Measurements from ENCODE around the gene NPM3.
A peak's percentile ranks its signal among the peaks of the same experiment; 100 is the strongest.

The NPM3 gene

DNA sequence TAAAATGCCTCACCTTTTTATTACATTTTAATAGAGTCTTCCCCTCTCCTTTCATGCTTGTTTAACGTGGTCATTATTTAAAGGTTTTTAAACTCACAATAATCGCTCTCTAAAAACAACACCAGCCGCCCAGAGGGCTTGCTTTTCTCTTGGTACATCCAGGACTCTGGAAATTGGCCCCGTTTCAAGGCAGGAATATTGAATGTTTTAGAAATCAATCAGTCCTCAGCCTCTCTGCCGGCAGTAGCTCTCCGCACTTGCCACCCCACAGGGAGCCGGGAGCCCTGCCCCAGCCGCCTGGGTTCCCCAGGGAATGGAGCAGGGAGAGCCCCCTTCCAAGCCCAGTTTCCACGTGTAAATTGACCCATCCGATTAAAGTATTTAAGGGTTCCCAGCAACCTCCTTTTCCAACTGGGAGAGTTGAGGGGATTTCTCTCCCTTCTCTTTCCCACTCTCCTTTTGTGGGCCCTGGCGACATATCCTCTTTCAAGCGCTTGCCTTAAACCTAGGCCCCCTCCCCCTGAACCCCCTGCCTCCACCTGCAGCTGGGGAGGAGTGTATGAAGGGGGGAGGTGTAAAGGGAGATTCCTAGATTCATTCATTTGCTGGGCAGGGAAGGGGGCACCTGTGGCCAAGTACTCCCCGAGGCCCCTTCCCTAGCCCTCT, 9.2 kb downstream of the NPM3 start:
- DNase-seq, result peak; percentile 15

DNA sequence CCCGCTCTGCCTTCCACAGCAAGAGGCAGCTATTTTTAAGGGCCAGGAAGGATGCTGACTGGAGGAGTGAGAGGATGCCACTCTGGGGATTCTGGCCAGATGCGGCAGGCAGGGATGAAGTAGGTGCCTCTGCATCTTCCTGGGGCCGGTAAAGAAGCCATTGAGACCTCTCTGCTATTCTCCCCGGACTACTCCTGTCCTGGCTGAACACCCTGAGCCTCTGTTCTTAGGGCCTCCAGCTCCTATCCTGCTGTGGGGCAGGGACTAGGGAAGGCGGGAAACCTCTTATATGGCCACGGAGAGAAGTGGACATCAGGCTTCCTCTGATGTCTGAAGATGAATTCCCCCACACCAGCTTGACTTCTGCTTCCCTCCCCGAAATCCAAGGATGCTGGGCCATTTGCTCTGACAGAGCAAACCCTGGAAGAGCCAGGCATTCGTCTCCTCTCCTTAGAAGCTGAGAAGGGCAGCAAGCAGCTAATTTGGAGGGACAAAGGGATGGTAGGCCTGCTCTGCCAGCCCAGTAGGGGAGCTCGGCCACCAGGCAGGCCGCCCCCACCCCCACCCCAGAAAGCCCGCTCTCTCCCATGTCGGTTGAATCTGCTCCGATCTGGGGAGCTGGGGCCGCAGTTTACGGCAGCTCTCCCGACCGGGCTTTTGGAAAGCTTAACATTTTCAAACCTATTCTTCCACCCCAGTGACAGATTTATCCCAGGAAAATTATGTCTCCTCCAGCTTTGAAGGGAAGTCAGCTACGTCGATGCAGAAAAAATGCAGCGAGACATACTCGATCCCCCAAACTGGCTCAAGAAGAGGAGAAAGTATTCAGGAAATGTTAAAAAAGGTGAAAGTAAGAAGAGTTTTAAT, 10.1 kb downstream of the NPM3 start:
- no peak for DNase-seq

DNA sequence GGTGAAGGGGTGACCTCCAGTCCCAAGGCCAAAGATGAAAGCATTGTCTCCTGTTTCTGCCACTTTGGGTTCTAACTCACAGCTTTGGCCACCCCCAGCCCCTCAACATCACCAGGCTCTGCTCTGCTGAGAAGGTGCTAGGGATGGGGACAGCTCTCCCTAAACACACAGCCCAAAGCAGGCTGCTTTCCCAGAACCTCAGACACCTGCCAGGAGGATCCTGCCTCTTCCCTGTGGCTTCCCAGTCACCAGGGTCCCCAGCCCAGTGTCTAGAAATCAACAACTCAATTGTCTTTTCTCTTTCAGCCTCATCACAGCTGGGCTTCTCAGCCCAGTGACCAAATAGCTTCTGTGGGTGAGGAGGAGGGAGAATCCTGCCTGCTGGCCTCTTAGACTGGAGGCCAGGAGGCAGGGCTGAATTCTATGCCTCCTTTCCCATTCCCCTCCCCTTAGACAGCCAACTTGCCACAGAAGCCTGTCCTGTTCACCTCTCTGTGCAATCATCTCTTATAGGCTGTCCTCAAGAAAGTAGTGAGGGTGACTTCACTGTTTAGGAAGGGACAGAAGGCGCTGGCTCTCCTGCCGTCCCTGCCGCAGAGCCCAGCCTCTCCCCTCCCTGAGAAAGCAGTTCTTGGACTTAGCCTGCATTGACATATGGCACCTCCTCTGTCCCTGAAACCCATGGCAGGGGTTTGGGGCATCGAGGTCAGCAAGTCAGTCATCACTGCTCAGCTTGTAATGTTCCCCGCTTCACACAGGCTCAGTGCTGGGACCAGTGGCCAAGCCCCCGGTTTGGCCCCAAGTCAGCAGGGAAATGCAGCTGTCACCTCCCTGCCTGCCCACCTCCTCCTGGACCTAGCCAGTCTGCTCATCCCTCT, 11.0 kb downstream of the NPM3 start:
- no peak for DNase-seq

DNA sequence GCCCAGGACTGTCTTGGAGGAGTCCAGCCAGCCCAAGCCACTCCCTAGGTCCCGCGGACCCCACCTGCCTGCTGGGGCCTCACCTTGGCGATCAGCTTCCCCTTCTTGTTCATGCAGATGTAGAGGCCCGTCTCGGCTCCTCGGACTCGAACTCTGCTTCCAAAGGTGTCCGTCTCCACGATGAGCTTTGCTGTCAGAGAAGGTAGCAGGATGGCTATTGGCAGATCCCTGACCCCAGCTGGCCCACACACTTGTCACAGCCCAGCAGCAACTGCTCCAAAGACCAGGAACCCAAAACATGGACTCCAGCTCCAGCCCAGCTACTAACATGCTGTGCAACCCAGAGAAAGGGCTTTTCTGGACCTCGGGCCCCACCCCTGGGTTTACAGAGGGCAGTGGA, 11.9 kb downstream of the NPM3 start:
- DNase-seq, result no peak

DNA sequence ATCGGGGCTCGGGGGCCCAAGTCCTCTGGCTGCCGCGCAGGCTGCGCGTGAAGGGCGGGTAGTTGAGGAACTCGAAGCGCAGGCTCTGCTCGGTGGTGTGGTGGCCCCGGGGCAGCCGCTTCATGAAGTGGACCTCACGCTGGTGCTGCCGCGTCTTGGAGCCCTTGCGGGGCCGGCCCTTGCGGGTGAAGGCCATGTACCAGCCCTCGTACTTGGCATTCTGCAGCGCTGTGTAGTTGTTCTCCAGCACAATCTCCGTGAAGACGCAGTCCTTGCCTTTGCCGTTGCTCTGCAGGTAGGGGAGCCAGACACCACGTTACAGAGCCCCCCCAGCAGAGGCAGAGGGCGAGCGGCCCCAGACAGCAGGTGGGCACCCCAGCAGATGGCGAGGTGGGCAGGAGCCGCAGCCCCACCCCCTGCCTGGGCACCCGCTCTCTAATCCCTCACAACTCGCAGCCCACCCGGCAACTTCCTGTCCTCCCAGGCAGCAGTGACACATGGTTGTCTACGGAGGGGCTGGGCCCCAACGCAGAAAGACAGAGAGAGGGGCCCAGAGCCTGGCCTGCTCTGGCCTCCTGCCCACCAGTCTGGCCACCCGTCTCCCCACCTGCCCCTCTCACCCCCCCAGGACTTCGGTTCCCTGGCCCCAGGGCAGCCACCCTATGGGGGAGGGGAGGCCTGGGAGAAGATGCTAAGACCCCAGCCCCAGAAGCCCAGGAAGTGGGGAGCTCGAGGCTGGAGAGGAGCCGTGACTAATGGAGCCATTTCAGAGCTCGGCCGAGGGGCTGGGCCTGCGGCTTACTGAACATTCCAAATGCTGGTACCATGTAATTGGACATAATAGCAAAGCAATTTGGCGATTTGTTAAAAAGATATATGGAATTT, 12.7 kb downstream of the NPM3 start:
- no peak for DNase-seq

DNA sequence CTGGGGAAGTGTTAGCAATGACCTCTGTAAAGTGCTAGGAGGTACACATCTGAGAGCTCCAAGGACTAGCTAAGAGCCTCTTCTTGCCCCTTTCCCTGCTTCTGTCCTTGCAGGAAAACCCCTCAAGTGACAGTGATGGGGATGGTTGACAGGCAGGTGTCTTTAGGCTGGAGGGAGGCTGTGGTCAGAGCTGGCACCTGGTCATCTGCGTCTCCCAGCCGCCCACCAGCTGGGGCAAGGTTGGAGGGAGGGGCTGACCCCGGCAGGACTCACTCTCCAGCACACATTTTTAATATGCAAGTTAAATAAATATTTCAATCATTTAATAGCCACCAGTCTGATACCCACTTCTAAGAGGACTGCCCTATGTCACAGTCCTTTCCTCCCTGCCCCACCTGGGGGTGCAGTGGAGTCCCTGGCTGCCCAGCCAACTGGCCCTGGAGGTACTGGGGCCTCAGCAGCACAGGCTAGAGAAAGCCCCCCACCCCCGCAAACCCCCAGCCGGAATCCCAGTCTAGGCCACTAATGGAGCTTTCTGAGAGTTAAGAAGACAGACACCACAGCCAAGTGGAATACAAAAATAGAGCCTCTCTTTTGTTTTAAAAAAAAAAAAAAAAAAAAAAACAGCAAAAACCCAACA, 13.6 kb downstream of the NPM3 start:
- DNase-seq, result no peak

DNA sequence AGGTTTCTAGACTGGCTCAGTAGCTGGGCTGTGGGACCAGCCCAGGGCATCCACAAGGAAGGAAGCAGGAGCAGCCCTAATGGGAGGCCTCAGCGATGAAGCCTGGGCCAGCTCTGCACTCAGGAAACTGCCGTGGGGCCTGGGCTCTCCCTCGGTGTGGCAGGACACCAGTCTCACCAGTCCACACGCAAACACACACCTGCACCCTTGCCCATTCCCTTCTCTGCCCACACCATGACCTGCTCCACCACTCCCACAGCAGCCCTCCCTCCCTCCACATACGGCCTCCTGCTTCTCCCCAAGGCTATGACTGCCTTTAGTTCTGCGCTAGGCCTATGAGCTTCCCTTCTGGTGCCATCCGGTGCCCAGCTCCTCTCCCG, 14.5 kb downstream of the NPM3 start:
- no peak for DNase-seq

DNA sequence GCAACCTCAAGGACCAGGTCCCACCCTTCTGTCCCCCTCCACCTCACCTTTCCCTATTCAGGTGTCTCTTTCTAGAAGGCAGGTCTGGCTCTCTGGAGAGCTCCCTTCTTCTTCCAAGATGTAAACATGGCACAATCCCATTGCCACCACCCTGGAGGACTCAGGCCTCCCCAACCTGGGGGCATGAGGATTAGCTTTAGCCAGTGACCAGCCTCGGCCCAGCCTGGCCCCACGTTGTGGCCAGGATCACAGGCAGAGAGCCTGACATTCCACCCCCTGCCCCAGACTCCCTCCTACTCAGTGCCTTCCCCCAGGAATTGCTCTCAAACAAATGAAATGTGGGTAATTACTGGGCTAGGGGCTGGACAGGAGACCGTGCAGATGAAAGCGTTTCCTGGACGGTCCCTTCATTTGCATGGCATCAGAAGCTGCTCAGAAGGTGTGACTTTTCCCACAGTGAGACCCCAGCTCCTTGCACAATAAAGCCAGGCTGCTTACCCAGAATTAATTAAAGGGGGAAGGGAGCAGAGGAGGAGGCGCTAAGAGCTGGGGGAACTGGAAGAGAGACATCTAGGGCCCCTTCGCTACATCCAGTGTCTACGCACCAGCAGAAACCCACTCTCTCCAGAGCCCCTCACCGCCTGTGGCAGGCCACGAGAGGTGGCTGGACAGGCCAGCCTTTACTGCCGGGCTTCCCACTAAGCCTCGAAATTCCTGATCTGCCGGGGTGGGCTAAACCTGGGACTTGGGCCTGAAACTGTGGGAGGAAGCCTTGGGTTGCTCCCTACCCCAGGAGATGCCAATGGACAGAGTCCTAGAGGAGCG, 15.1 kb downstream of the NPM3 start:
- no peak for DNase-seq

DNA sequence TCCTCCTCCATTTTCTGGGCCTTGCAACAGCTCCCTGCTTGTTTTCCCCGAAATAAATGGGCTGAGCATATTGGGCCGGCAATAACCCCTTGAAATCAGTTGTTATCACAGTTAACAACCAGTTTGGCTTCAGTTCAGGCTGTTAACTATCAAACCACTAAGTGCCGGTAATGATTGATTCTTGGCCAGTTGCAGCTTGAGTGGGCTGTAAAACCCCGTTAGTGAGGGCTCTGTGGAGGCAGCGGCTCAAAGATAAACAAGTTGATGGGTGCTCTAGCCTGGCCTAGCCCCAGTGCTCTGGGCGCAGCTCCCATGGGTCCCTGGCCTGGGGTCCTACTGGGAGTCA, 15.7 kb downstream of the NPM3 start:
- no peak for DNase-seq

DNA sequence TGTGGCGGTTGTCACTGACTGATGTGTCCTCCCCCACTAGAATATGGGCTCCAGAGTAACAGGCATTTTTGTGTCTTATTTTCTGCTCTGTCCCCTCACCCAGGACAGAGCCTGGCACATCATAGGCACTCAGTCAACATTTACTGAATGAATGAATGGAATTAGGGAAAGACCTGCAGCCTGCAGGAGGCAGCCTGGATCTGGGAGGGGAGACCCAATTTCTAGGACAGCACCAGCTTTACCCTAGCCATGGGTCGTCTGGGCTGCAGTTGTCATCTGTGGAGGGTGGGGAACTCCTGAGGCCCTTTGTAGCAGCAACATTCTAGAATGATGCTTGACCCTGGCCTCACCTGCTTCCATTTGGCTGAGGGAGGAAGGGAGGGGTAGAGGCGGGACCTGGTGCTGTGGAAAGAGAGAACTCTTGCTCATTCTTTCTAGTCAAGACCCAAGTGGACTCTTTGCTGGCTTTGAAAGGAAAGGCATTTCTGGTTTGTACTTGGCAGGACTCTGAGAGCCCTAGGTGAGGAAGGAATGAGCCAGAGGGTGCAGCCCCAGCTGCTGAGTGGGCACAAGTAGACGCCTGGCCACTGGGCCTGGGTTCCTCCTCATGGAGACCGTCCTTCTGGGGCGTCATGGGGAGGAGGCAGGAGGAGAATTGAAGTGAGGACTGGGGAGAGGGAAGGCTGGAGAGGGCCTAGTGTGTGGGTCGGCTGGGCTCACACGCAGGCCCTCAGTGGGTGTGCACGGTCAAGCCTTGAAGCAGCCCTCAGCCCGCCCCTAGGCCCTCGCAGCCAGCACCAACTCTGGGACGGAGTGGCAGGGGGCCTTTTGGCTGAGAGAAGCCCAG, 16.3 kb downstream of the NPM3 start:
- no peak for DNase-seq

DNA sequence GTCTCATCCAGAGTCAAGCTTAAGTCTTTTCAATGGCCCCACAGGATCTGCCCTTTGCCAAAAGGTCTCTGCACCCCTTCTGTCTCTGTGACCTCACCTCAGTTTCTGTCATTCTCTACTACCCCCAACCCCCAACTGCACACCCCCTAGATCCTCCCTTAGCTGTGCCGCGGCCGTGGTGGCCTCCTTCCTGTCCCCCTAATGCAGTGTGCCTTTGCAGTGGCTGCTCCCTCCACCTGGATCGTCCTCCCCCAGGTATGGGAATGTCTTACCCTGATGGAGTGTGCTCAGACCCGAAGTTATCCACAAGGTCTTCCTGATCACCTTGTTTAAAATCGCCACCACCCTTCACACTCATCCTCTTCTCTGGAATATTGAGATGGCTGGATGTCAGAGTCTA, 16.9 kb downstream of the NPM3 start:
- DNase-seq, result no peak

DNA sequence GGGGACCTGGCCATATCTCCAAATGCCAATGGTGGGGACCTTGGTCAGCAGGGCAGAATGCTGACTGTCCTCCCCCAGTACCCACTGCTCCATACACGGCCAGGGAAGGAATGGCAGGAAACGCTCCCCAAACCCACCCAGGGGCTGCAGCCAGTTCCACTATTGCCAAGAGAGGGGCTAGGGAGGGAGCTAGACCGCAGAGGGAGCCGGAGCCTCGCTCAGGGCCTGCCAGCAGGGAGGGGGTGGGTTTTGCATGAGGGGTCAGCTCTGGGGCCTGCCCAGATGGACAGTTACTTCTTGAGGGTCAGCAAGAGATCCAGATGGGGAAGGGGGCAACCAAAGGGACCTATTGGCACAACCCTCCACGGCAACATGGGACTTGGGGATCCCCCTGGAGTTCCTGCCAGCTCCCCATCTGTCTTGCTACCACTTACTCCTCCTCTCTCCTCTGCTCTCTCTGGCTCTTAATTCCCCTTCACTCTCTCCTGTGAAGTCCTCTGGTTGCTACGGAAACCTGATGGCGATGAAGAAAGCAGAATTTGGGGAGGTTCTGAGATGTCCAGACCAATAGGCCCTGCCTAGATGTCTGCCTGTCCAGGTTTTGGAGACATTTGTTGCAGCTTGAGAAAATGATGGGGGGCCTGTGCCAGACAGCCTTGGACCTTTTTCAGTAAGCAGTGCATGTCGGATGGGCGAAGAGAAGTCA, 20.0 kb downstream of the NPM3 start:
- no peak for DNase-seq

DNA sequence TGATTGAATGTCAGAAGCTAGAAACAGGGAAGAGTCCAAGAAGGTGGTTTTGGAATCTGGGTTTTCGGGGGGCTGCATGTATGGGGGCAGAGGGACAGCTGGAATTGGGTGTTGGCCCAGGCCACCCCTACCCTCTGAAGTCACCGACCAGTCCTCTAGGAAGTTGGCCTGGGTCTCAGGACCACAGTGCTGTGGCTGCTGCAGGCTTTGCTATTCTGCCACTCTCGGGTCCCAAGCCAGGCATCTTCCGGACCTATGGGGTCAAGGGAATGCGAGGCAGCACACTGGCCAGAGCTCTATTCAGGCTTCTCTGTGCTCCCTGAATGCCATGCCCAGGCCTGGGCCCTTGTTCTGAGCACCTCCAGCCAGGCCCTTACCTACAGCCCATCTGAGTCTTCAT, 20.5 kb downstream of the NPM3 start:
- DNase-seq, result no peak

DNA sequence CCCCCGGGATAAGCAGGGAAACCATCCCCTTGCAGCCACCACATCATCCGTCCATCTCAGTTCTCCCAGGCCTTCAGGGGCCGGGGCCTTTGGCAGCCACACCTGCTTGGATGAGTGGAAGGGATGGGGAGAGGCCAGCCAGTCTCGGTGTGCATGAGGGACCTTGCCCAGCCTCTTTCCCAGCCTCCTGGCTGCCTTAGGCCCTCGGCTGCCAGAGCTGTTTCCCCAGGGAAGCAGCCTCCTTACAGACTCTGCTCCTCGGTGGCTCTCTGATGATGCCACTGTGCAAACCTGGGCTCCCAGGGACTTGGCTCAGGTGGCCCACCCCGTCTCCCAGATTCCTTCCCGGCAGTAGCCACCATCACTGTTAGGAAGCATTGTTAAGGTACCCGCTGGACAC, 22.0 kb downstream of the NPM3 start:
- no peak for DNase-seq

DNA sequence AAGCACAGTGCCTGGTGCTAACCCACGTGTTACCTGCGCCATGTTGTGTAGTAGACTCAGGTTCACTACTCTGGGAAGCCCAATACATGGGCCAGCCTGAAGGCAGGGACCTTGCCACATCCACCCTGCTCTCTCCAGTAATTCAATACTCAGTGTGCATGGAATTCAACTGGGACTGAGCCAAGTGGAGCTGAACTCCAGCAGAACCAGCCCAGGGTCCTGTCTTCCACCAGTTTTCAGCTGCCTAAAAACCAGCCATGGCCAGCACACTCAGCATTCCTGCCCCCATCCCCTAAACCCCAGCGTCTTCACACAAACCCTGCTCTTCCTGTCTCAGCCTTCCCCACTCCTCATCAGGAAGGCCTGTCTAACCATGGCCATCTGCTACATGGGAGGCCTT, 22.7 kb downstream of the NPM3 start:
- DNase-seq, result no peak

DNA sequence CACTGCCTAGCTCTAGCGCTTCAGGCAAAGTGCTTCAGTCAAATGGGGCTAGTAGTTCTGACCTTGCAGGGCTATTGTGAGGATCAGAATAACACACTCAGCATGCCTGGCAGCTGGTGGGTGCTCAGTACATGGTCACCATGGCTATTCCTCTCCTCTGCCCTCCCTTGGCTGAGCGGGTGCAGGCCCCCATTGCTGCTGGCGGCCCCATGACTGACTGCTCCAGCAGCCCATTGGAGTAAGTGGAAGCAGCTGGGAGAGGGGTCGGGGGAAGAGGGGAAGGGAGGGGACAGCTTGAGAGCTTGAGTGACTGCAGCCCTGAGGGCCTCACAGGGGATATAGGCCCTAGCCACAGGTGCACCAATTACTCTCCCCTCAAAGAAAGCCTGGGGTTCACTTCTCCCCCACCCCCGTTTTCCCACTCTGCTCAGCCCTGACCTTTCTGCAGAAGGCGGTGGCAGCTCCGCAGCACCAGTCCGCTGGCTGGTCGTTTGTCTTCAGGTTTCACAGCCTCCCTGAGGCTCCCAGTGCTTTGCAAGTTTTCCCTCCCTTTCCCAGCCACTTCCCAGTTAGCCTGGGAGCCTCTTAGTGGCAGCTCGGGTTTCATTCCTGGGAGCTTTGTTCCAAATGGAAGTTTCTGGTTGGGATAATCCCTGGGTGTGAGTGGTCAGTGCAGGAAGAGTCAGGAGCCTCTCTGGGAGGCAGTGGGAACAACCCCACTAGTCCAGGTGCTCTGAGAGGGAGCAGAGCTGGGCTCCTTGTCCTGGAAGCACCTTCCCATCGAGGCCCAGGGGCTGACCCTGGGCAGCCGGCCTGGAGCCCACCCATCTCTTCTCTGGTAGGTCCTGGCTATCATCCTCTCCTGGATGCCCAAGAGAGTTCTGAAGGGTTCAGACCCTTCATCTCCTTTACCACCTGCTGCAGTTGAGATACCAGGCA, 23.7 kb downstream of the NPM3 start:
- DNase-seq, result peak; percentile 39

DNA sequence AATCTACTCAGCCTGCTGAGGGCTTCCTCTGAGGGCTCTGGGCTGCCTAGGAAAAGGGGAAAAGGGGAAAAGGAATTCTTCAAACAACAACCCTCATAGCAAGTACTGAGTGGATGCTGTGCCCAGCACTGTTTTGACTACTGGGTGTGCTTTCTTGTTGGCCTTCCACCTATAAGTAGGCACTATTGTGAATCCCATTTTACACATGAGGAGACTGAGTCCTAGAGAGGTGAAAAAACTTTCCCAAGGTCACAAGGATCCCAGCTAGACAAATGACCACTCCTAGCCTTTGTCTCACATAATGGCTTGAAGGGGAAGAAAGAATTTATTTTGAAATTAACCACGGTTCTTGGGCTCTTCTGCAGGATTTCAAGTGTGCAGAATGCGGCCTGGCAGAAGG, 24.4 kb downstream of the NPM3 start:
- no peak for DNase-seq

DNA sequence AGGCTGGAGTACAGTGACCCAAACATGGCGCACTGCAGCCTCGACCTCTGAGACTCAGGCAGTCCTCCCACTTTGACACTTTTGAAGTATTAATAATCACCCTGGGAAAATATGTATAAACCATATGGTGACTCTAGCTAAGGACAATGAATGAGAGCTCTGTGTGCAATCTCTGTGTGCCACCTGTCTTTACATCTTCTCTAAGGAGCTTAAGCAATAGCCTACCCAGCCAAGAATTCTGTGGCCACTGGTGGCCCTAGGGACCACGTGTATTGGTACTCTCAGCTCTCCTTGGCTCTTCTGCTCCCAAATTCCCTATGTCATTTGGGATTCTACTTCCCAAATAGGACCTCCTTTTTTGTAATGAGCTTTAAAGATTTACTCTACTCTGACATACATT, 31.0 kb downstream of the NPM3 start:
- DNase-seq, result no peak
